IMR-90 (cell line): Measurements from ENCODE around the gene DDX27. TPM values are rescaled to one million over a fixed set of nuclear protein-coding genes. Genes with fewer than 3 reads are reported as not detected.

Experiments used
- ATAC-seq: fragments of 200-7000 bp; cut with Tn5 transposase; 2 replicates; pipeline ENCODE4 v1.9.1; 2020; ENCODE audit warnings: low read depth, mild to moderate bottlenecking, moderate library complexity
- BruUV-seq: library from RNA; stranded (reverse); fragments of 400-500 nt; replicated peaks from 2 replicates; lab custom pipeline; 2021; lab: Mats Ljungman, UMichigan
- CTCF ChIA-PET: fragments of 300-600 bp; formaldehyde crosslinking; extraction: SDS; loops from one replicate; lab custom pipeline; 2021; ENCODE audit warnings: antibody characterized with exemption; lab: Yijun Ruan, JAX
- POLR2A ChIA-PET: fragments of 300-600 bp; sonication (Branson Sonifier 250); formaldehyde crosslinking; loops from one replicate; lab custom pipeline; 2022; ENCODE audit warnings: antibody characterized with exemption; ENCODE audit not compliant: unreplicated experiment; lab: Charles Lee
- DNase-seq: peaks from one replicate; pipeline ENCODE4 v3.0.0; 2013
- H2AFZ ChIP-seq: replicated peaks from 2 replicates; pipeline ENCODE3; 2013; ENCODE audit warnings: low read length, mild to moderate bottlenecking; ENCODE audit not compliant: poor library complexity
- H2AK5ac ChIP-seq: 2 replicates; pipeline ENCODE4 v1.6.1; 2013; ENCODE audit warnings: low read depth, low read length, inconsistent platforms
- H2AK9ac ChIP-seq: replicated peaks from 2 replicates; pipeline ENCODE3; 2013; ENCODE audit warnings: mild to moderate bottlenecking, low read depth, low read length, moderate library complexity; ENCODE audit not compliant: poor library complexity
- H2BK120ac ChIP-seq: 2 replicates; pipeline ENCODE4 v1.6.1; 2013; ENCODE audit warnings: low read depth, low read length, inconsistent platforms
- H2BK15ac ChIP-seq: 3 replicates; pipeline ENCODE4 v1.6.1; 2013; ENCODE audit warnings: low read depth, low read length, inconsistent platforms
- H2BK20ac ChIP-seq: 2 replicates; pipeline ENCODE4 v1.6.1; 2013; ENCODE audit warnings: low read depth, mild to moderate bottlenecking, inconsistent platforms, low read length, moderate library complexity
- H2BK5ac ChIP-seq: 2 replicates; pipeline ENCODE4 v1.6.1; 2013; ENCODE audit warnings: mild to moderate bottlenecking, low read depth, low read length, inconsistent platforms; ENCODE audit not compliant: poor library complexity, severe bottlenecking
- H3K14ac ChIP-seq: replicated peaks from 2 replicates; pipeline ENCODE4 v1.6.1; 2013; ENCODE audit warnings: low read depth, low read length, inconsistent platforms
- H3K18ac ChIP-seq: 2 replicates; pipeline ENCODE4 v1.6.1; 2013; ENCODE audit warnings: low read depth, low read length, control low read depth
- H3K23ac ChIP-seq: 2 replicates; pipeline ENCODE4 v1.6.1; 2013; ENCODE audit warnings: low read depth, low read length, inconsistent platforms
- H3K27ac ChIP-seq: 2 replicates; pipeline ENCODE4 v1.5.1; 2013; ENCODE audit warnings: mild to moderate bottlenecking, control low read depth, low read length; ENCODE audit not compliant: insufficient read depth
- H3K27me3 ChIP-seq: 2 replicates; pipeline ENCODE4 v1.6.1; 2013; ENCODE audit warnings: low read length; ENCODE audit not compliant: control insufficient read depth, insufficient read depth
- H3K36me3 ChIP-seq: 2 replicates; pipeline ENCODE4 v1.6.1; 2013; ENCODE audit warnings: low read length, mixed read lengths; ENCODE audit not compliant: control insufficient read depth, insufficient read depth
- H3K4ac ChIP-seq: 2 replicates; pipeline ENCODE4 v1.6.1; 2013; ENCODE audit warnings: low read depth, low read length, inconsistent platforms
- H3K4me1 ChIP-seq: 2 replicates; pipeline ENCODE4 v1.6.1; 2013; ENCODE audit warnings: low read length, mixed read lengths; ENCODE audit not compliant: control insufficient read depth, insufficient read depth
- H3K4me2 ChIP-seq: 2 replicates; pipeline ENCODE4 v1.6.1; 2013; ENCODE audit warnings: low read depth, mild to moderate bottlenecking, control low read depth, low read length, moderate library complexity
- H3K4me3 ChIP-seq: 2 replicates; pipeline ENCODE4 v1.5.1; 2013; ENCODE audit warnings: low read depth, mild to moderate bottlenecking, control low read depth, low read length, moderate library complexity; ENCODE audit not compliant: insufficient read depth
- H3K56ac ChIP-seq: 2 replicates; pipeline ENCODE4 v1.6.1; 2013; ENCODE audit warnings: low read length, inconsistent platforms; ENCODE audit not compliant: insufficient read depth; ENCODE audit errors: extremely low read depth
- H3K79me1 ChIP-seq, 2 experiments: 2 replicates each; pipeline ENCODE4 v1.6.1; 2013; ENCODE audit warnings: low read length in 2 of 2, inconsistent platforms in 1 of 2, low read depth in 1 of 2
- H3K9ac ChIP-seq: 2 replicates; pipeline ENCODE4 v1.6.1; 2013; ENCODE audit warnings: low read depth, low read length, control low read depth
- H3K9me1 ChIP-seq: 2 replicates; pipeline ENCODE4 v1.6.1; 2013; ENCODE audit warnings: low read length, inconsistent platforms; ENCODE audit not compliant: insufficient read depth
- H3K9me3 ChIP-seq: 2 replicates; pipeline ENCODE4 v1.6.1; 2013; ENCODE audit warnings: low read length; ENCODE audit not compliant: control insufficient read depth, insufficient read depth
- H4K20me1 ChIP-seq: 2 replicates; pipeline ENCODE4 v1.6.1; 2013; ENCODE audit warnings: low read length, inconsistent platforms; ENCODE audit not compliant: insufficient read depth
- H4K5ac ChIP-seq: 2 replicates; pipeline ENCODE4 v1.6.1; 2013; ENCODE audit warnings: mild to moderate bottlenecking, low read depth, low read length, control low read depth
- H4K8ac ChIP-seq, 2 experiments: 2 replicates each; pipeline ENCODE4 v1.6.1; 2013; ENCODE audit warnings: low read depth in 2 of 2, low read length in 2 of 2, control low read depth in 1 of 2, inconsistent platforms in 1 of 2
- H4K91ac ChIP-seq: 2 replicates; pipeline ENCODE4 v1.6.1; 2013; ENCODE audit warnings: low read depth, low read length, inconsistent platforms; ENCODE audit not compliant: insufficient read depth
- BHLHE40 ChIP-seq: fragments of 150-350 bp; IDR thresholded peaks from 2 replicates; pipeline ENCODE4 v1.6.1; 2016; ENCODE audit warnings: mild to moderate bottlenecking, low read depth, low read length
- CHD1 ChIP-seq: IDR thresholded peaks from 2 replicates; pipeline ENCODE4 v1.6.1; 2012; ENCODE audit warnings: low read depth, low read length, improper control_type of control experiment
- CTCF ChIP-seq: conservative IDR thresholded peaks from 2 replicates; pipeline ENCODE4 v1.5.1; 2012; ENCODE audit warnings: mild to moderate bottlenecking, low read depth, low read length, improper control_type of control experiment
- MAZ ChIP-seq: IDR thresholded peaks from 2 replicates; pipeline ENCODE4 v1.6.1; 2012; ENCODE audit warnings: low read depth, mild to moderate bottlenecking, low read length, improper control_type of control experiment, moderate library complexity, borderline replicate concordance
- MXI1 ChIP-seq: IDR thresholded peaks from 2 replicates; pipeline ENCODE4 v1.6.1; 2012; ENCODE audit warnings: low read depth, mild to moderate bottlenecking, low read length, moderate library complexity, borderline replicate concordance
- NFE2L2 ChIP-seq: fragments of 150-350 bp; IDR thresholded peaks from 2 replicates; pipeline ENCODE4 v1.6.1; 2016; ENCODE audit warnings: low read depth, mild to moderate bottlenecking, low read length
- POLR2A ChIP-seq: IDR thresholded peaks from 2 replicates; pipeline ENCODE4 v1.6.1; 2012; ENCODE audit warnings: mild to moderate bottlenecking, low read depth, low read length
- RAD21 ChIP-seq: IDR thresholded peaks from 2 replicates; pipeline ENCODE4 v1.6.1; 2012; ENCODE audit warnings: low read length, improper control_type of control experiment
- RCOR1 ChIP-seq: IDR thresholded peaks from 2 replicates; pipeline ENCODE4 v1.6.1; 2012; ENCODE audit warnings: mild to moderate bottlenecking, low read length, improper control_type of control experiment; ENCODE audit not compliant: insufficient replicate concordance
- WGBS, 2 experiments: methylation state at CpG; one replicate each; pipeline versions ENCODE4 v1.1.5 to v1.1.7; 2013; ENCODE audit warnings: missing lambda C conversion rate in 2 of 2; ENCODE audit not compliant: insufficient read length in 1 of 2; ENCODE audit errors: extremely low coverage in 2 of 2; 5-methylcytosine and 5-hydroxymethylcytosine counted together
- dilution Hi-C: fragments of 300-500 bp; cut with HindIII; formaldehyde crosslinking; loops from one replicate; pipeline ENCODE4 v1.14.3; 2018; ENCODE audit warnings: low sequenced_read_pairs; ENCODE audit not compliant: unreplicated experiment
- in situ Hi-C: fragments of 300-500 bp; cut with MboI; formaldehyde crosslinking; loops from 3 replicates; pipeline ENCODE4 v1.14.3; 2019; ENCODE audit warnings: low sequenced_read_pairs, inconsistent platforms, mixed read lengths
- intact Hi-C: fragments of 100-400 bp; cut with micrococcal nuclease; formaldehyde crosslinking; loops from 2 replicates; pipeline ENCODE4 v1.10.0; 2022
- polyA plus RNA-seq, 3 experiments: library from polyadenylated mRNA; depleted of rRNA; stranded (reverse); fragments of >200 nt; gene quantifications; 2 replicates each; pipeline ENCODE4 v1.2.3, GENCODE V29; 2012; ENCODE audit warnings: low replicate concordance in 1 of 3
- total RNA-seq: library from RNA; depleted of rRNA; stranded (reverse); fragments of >200 nt; gene quantifications from 2 replicates; pipeline ENCODE4 v1.2.3, GENCODE V29; 2012

DDX27 gene
- total and polyA plus RNA-seq, 2 of the 4 experiments (the other 2 are of a cell fraction), result 33.2 to 36.7 TPM

- 0 out of 4 replicates have a peak overlapping the region, but pooled peaks of 1 of the 2 experiments have one; percentile 10 for H4K8ac ChIP-seq
Measured at GRCh38 chr20:49280463-49281058, 61.3 kb downstream of the DDX27 start.

More at GRCh38 chr20:49280463-49281058, 61.3 kb downstream of the DDX27 start:
- H3K36me3 ChIP-seq, result peaks cover 64% of the 10 kb centered on the region
- peaks cover 27 to 77% of the 10 kb centered on the region in 2 experiments for H3K79me1 ChIP-seq
- no peak overlapping the region for H2BK20ac ChIP-seq
- H2BK5ac ChIP-seq, result no peak overlapping the region
- no peak overlapping the region for H2AK9ac ChIP-seq
- H3K23ac ChIP-seq, result peak overlapping the region; percentile 73; the same call in 1 of the 2 replicates
- CTCF ChIA-PET, result no interaction called here
- no peak overlapping the region for H2BK15ac ChIP-seq
- no peak overlapping the region for H2AFZ ChIP-seq
- DNase-seq (no peak), ATAC-seq (no peak)
- peaks cover 7% of the 10 kb centered on the region for H3K4me1 ChIP-seq
- peaks cover 6% of the 10 kb centered on the region for H3K9me1 ChIP-seq
- no peak overlapping the region for H3K4ac ChIP-seq
- H3K27me3 ChIP-seq, result no peaks in the 10 kb centered on the region
- H3K14ac ChIP-seq, result peak overlapping the region; percentile 27; the same call in 1 of the 2 replicates
- no peak overlapping the region for H4K5ac ChIP-seq
- H3K4me2 ChIP-seq, result peak overlapping the region; percentile 73
- in situ Hi-C loops, result no loop called here
- peak overlapping the region; percentile 53; the same call in 1 of the 2 replicates for H3K4me3 ChIP-seq
- no CpG with 5 or more reads among the region's 6 CpGs for WGBS, 2 experiments
- H3K9ac ChIP-seq, result no peak overlapping the region
- no peak overlapping the region for H2AK5ac ChIP-seq
- intact Hi-C loops, result no loop called here
- dilution Hi-C loops, result no loop called here
- no peak overlapping the region for H2BK120ac ChIP-seq
- no peak overlapping the region for H3K18ac ChIP-seq
- POLR2A ChIA-PET, result interaction anchor here (0.7 kb wide), 1 partner anchor 205 kb away, joined by 3 read pairs; no protein-coding TSS in a partner anchor
- TF ChIP-seq BHLHE40 (no peak), RCOR1 (no peak), CTCF (no peak), POLR2A (no peak; the same call in 1 of the 2 replicates), CHD1 (no peak), MXI1 (no peak), MAZ (no peak), RAD21 (no peak), NFE2L2 (no peak)
- no peak overlapping the region for H4K91ac ChIP-seq
- no peak overlapping the region for H3K27ac ChIP-seq
- BruUV-seq, result no TSS peak
- H3K9me3 ChIP-seq, result peaks cover 12% of the 10 kb centered on the region
- H3K56ac ChIP-seq, result no peak overlapping the region
- H4K20me1 ChIP-seq, result peaks cover 87% of the 10 kb centered on the region
